IMR-90 (cell line): ENCODE data around the gene SLC25A44. TPM values are rescaled to one million over a fixed set of nuclear protein-coding genes. Genes with fewer than 3 reads are reported as not detected.

Source experiments
- ATAC-seq: fragments of 200-7000 bp; cut with Tn5 transposase; 2 replicates; pipeline ENCODE4 v1.9.1; 2020; ENCODE audit warnings: low read depth, mild to moderate bottlenecking, moderate library complexity
- BruUV-seq: library from RNA; stranded (reverse); fragments of 400-500 nt; replicated peaks from 2 replicates; lab custom pipeline; 2021; lab: Mats Ljungman, UMichigan
- CTCF ChIA-PET: fragments of 300-600 bp; formaldehyde crosslinking; extraction: SDS; loops from one replicate; lab custom pipeline; 2021; ENCODE audit warnings: antibody characterized with exemption; lab: Yijun Ruan, JAX
- POLR2A ChIA-PET: fragments of 300-600 bp; sonication (Branson Sonifier 250); formaldehyde crosslinking; loops from one replicate; lab custom pipeline; 2022; ENCODE audit warnings: antibody characterized with exemption; ENCODE audit not compliant: unreplicated experiment; lab: Charles Lee
- DNase-seq: peaks from one replicate; pipeline ENCODE4 v3.0.0; 2013
- H2AFZ ChIP-seq: replicated peaks from 2 replicates; pipeline ENCODE3; 2013; ENCODE audit warnings: low read length, mild to moderate bottlenecking; ENCODE audit not compliant: poor library complexity
- H2AK5ac ChIP-seq: 2 replicates; pipeline ENCODE4 v1.6.1; 2013; ENCODE audit warnings: low read depth, low read length, inconsistent platforms
- H2AK9ac ChIP-seq: replicated peaks from 2 replicates; pipeline ENCODE3; 2013; ENCODE audit warnings: mild to moderate bottlenecking, low read depth, low read length, moderate library complexity; ENCODE audit not compliant: poor library complexity
- H2BK120ac ChIP-seq: 2 replicates; pipeline ENCODE4 v1.6.1; 2013; ENCODE audit warnings: low read depth, low read length, inconsistent platforms
- H2BK15ac ChIP-seq: 3 replicates; pipeline ENCODE4 v1.6.1; 2013; ENCODE audit warnings: low read depth, low read length, inconsistent platforms
- H2BK20ac ChIP-seq: 2 replicates; pipeline ENCODE4 v1.6.1; 2013; ENCODE audit warnings: low read depth, mild to moderate bottlenecking, inconsistent platforms, low read length, moderate library complexity
- H2BK5ac ChIP-seq: 2 replicates; pipeline ENCODE4 v1.6.1; 2013; ENCODE audit warnings: mild to moderate bottlenecking, low read depth, low read length, inconsistent platforms; ENCODE audit not compliant: poor library complexity, severe bottlenecking
- H3K14ac ChIP-seq: replicated peaks from 2 replicates; pipeline ENCODE4 v1.6.1; 2013; ENCODE audit warnings: low read depth, low read length, inconsistent platforms
- H3K18ac ChIP-seq: 2 replicates; pipeline ENCODE4 v1.6.1; 2013; ENCODE audit warnings: low read depth, low read length, control low read depth
- H3K23ac ChIP-seq: 2 replicates; pipeline ENCODE4 v1.6.1; 2013; ENCODE audit warnings: low read depth, low read length, inconsistent platforms
- H3K27ac ChIP-seq: 2 replicates; pipeline ENCODE4 v1.5.1; 2013; ENCODE audit warnings: mild to moderate bottlenecking, control low read depth, low read length; ENCODE audit not compliant: insufficient read depth
- H3K27me3 ChIP-seq: 2 replicates; pipeline ENCODE4 v1.6.1; 2013; ENCODE audit warnings: low read length; ENCODE audit not compliant: control insufficient read depth, insufficient read depth
- H3K36me3 ChIP-seq: 2 replicates; pipeline ENCODE4 v1.6.1; 2013; ENCODE audit warnings: low read length, mixed read lengths; ENCODE audit not compliant: control insufficient read depth, insufficient read depth
- H3K4ac ChIP-seq: 2 replicates; pipeline ENCODE4 v1.6.1; 2013; ENCODE audit warnings: low read depth, low read length, inconsistent platforms
- H3K4me1 ChIP-seq: 2 replicates; pipeline ENCODE4 v1.6.1; 2013; ENCODE audit warnings: low read length, mixed read lengths; ENCODE audit not compliant: control insufficient read depth, insufficient read depth
- H3K4me2 ChIP-seq: 2 replicates; pipeline ENCODE4 v1.6.1; 2013; ENCODE audit warnings: low read depth, mild to moderate bottlenecking, control low read depth, low read length, moderate library complexity
- H3K4me3 ChIP-seq: 2 replicates; pipeline ENCODE4 v1.5.1; 2013; ENCODE audit warnings: low read depth, mild to moderate bottlenecking, control low read depth, low read length, moderate library complexity; ENCODE audit not compliant: insufficient read depth
- H3K56ac ChIP-seq: 2 replicates; pipeline ENCODE4 v1.6.1; 2013; ENCODE audit warnings: low read length, inconsistent platforms; ENCODE audit not compliant: insufficient read depth; ENCODE audit errors: extremely low read depth
- H3K79me1 ChIP-seq, 2 experiments: 2 replicates each; pipeline ENCODE4 v1.6.1; 2013; ENCODE audit warnings: low read length in 2 of 2, inconsistent platforms in 1 of 2, low read depth in 1 of 2
- H3K9ac ChIP-seq: 2 replicates; pipeline ENCODE4 v1.6.1; 2013; ENCODE audit warnings: low read depth, low read length, control low read depth
- H3K9me1 ChIP-seq: 2 replicates; pipeline ENCODE4 v1.6.1; 2013; ENCODE audit warnings: low read length, inconsistent platforms; ENCODE audit not compliant: insufficient read depth
- H3K9me3 ChIP-seq: 2 replicates; pipeline ENCODE4 v1.6.1; 2013; ENCODE audit warnings: low read length; ENCODE audit not compliant: control insufficient read depth, insufficient read depth
- H4K20me1 ChIP-seq: 2 replicates; pipeline ENCODE4 v1.6.1; 2013; ENCODE audit warnings: low read length, inconsistent platforms; ENCODE audit not compliant: insufficient read depth
- H4K5ac ChIP-seq: 2 replicates; pipeline ENCODE4 v1.6.1; 2013; ENCODE audit warnings: mild to moderate bottlenecking, low read depth, low read length, control low read depth
- H4K8ac ChIP-seq, 2 experiments: 2 replicates each; pipeline ENCODE4 v1.6.1; 2013; ENCODE audit warnings: low read depth in 2 of 2, low read length in 2 of 2, control low read depth in 1 of 2, inconsistent platforms in 1 of 2
- H4K91ac ChIP-seq: 2 replicates; pipeline ENCODE4 v1.6.1; 2013; ENCODE audit warnings: low read depth, low read length, inconsistent platforms; ENCODE audit not compliant: insufficient read depth
- CHD1 ChIP-seq: IDR thresholded peaks from 2 replicates; pipeline ENCODE4 v1.6.1; 2012; ENCODE audit warnings: low read depth, low read length, improper control_type of control experiment
- NFE2L2 ChIP-seq: fragments of 150-350 bp; IDR thresholded peaks from 2 replicates; pipeline ENCODE4 v1.6.1; 2016; ENCODE audit warnings: low read depth, mild to moderate bottlenecking, low read length
- POLR2A ChIP-seq: IDR thresholded peaks from 2 replicates; pipeline ENCODE4 v1.6.1; 2012; ENCODE audit warnings: mild to moderate bottlenecking, low read depth, low read length
- USF2 ChIP-seq: fragments of 150-350 bp; IDR thresholded peaks from 2 replicates; pipeline ENCODE4 v1.6.1; 2017; ENCODE audit warnings: mild to moderate bottlenecking, antibody characterized with exemption, low read length, low read depth
- WGBS, 2 experiments: methylation state at CpG; one replicate each; pipeline versions ENCODE4 v1.1.5 to v1.1.7; 2013; ENCODE audit warnings: missing lambda C conversion rate in 2 of 2; ENCODE audit not compliant: insufficient read length in 1 of 2; ENCODE audit errors: extremely low coverage in 2 of 2; 5-methylcytosine and 5-hydroxymethylcytosine counted together
- dilution Hi-C: fragments of 300-500 bp; cut with HindIII; formaldehyde crosslinking; loops from one replicate; pipeline ENCODE4 v1.14.3; 2018; ENCODE audit warnings: low sequenced_read_pairs; ENCODE audit not compliant: unreplicated experiment
- in situ Hi-C: fragments of 300-500 bp; cut with MboI; formaldehyde crosslinking; loops from 3 replicates; pipeline ENCODE4 v1.14.3; 2019; ENCODE audit warnings: low sequenced_read_pairs, inconsistent platforms, mixed read lengths
- intact Hi-C: fragments of 100-400 bp; cut with micrococcal nuclease; formaldehyde crosslinking; loops from 2 replicates; pipeline ENCODE4 v1.10.0; 2022
- polyA plus RNA-seq, 3 experiments: library from polyadenylated mRNA; depleted of rRNA; stranded (reverse); fragments of >200 nt; gene quantifications; 2 replicates each; pipeline ENCODE4 v1.2.3, GENCODE V29; 2012; ENCODE audit warnings: low replicate concordance in 1 of 3
- total RNA-seq: library from RNA; depleted of rRNA; stranded (reverse); fragments of >200 nt; gene quantifications from 2 replicates; pipeline ENCODE4 v1.2.3, GENCODE V29; 2012

SLC25A44 gene
- total and polyA plus RNA-seq, 2 of the 4 experiments (the other 2 are of a cell fraction), result 12.7 to 20.2 TPM

- Histone ChIP-seq H2AK5ac (no peak overlapping the region), H2BK20ac (no peak overlapping the region), H3K79me1 (no peaks in the 10 kb centered on the region), H2AK9ac (no peak overlapping the region), H4K8ac (no peak overlapping the region), H3K4me3 (no peak overlapping the region), H4K91ac (no peak overlapping the region), H3K23ac (no peak overlapping the region; the same call in 1 of the 2 replicates), H3K27me3 (peaks cover 14% of the 10 kb centered on the region; the same call in 1 of the 2 replicates), H3K9ac (no peak overlapping the region), H2AFZ (no peak overlapping the region), H3K56ac (no peak overlapping the region), H3K27ac (no peak overlapping the region), H3K14ac (no peak overlapping the region), H2BK5ac (no peak overlapping the region), H2BK15ac (no peak overlapping the region), H3K4ac (no peak overlapping the region), H2BK120ac (no peak overlapping the region), H3K9me1 (peaks cover 7% of the 10 kb centered on the region; the same call in 1 of the 2 replicates), H3K4me2 (no peak overlapping the region), H3K9me3 (no peaks in the 10 kb centered on the region), H4K5ac (no peak overlapping the region), H3K4me1 (peaks cover 12% of the 10 kb centered on the region), H3K18ac (no peak overlapping the region), H4K20me1 (peaks cover 4% of the 10 kb centered on the region; the same call in 1 of the 2 replicates), H3K36me3 (no peaks in the 10 kb centered on the region)
- no peak for TF ChIP-seq USF2
- no peak for TF ChIP-seq CHD1
- TF ChIP-seq POLR2A, result peak; percentile 34; the same call in 1 of the 2 replicates
- no peak for TF ChIP-seq NFE2L2
- POLR2A ChIA-PET, result interaction anchor here (0.6 kb wide), 1 partner anchor 1105 kb away, joined by 10 read pairs; no protein-coding TSS in a partner anchor
- no TSS peak for BruUV-seq
- 21% methylated on average over 4 of the region's 20 CpGs; no CpG with 5 or more reads in 1 of the 2 experiments for WGBS, 2 experiments
- CTCF ChIA-PET, result no interaction called here
- no peak for ATAC-seq
- dilution Hi-C loops (no loop called here), in situ Hi-C loops (loop anchor here (5.0 kb wide), 1 partner anchor 78 kb away; no protein-coding TSS in a partner anchor), intact Hi-C loops (no loop called here)
- no peak for DNase-seq
Observed at GRCh38 chr1:156149374-156150332, 44.3 kb upstream of the SLC25A44 start.
